ENCODE measurements around the gene ARNT2. TPM values are rescaled to one million over a fixed set of nuclear protein-coding genes. Genes with fewer than 3 reads are reported as not detected.

ARNT2 gene
- total and polyA plus RNA-seq, 2 experiments from 2014 or later: 4.6 to 11.6 TPM

- Mint-ChIP-seq H3K27me3 (ENCODE audit: insufficient read depth, low read depth, poor library complexity) (peaks cover 2% of the 10 kb centered on the region), H3K9me3 (no peaks in the 10 kb centered on the region), H3K27ac (no peak overlapping the region), H3K4me3 (no peak overlapping the region), H3K36me3 (ENCODE audit: low read depth) (peaks cover 4% of the 10 kb centered on the region; the same call in 1 of the 3 replicates), H3K4me1 (peaks cover under 1% of the 10 kb centered on the region; the same call in 2 of the 3 replicates)
- DNase-seq (ENCODE audit: low spot score) (no peak), ATAC-seq (no peak)
- Histone ChIP-seq H2AFZ (no peak overlapping the region), H3K4me2 (no peak overlapping the region), H4K20me1 (replicated peaks; ENCODE audit: insufficient read depth) (no peaks in the 10 kb centered on the region; the same call in 1 of the 2 replicates), H3K4me3 (no peak overlapping the region), H3K27ac (ENCODE audit: low read depth) (no peak overlapping the region), H3K36me3 (ENCODE audit: insufficient read depth) (no peaks in the 10 kb centered on the region), H3K27me3 (ENCODE audit: insufficient read depth) (no peaks in the 10 kb centered on the region), H3F3A (replicated peaks; ENCODE audit: low read depth) (no peaks in the 10 kb centered on the region), H3K9me2 (ENCODE audit: insufficient read depth) (peaks cover 8% of the 10 kb centered on the region; the same call in 1 of the 2 replicates), H3K79me2 (replicated peaks; ENCODE audit: insufficient read depth) (no peaks in the 10 kb centered on the region), H3K4me1 (ENCODE audit: insufficient read depth) (no peaks in the 10 kb centered on the region)
- no peak for TF ChIP-seq POLR2AphosphoS5 (IDR thresholded peaks at IDR 0.05; ENCODE audit: low read depth)
- TF ChIP-seq ZNF114 (CRISPR knock-in tag; IDR thresholded peaks at IDR 0.05): no peak
- TF ChIP-seq NANOG (IDR thresholded peaks at IDR 0.05; ENCODE audit: borderline replicate concordance): no peak
- no peak for TF ChIP-seq EZH2phosphoT487 (IDR thresholded peaks at IDR 0.05; ENCODE audit: unreplicated experiment)
- no peak for TF ChIP-seq STAT1 (IDR thresholded peaks at IDR 0.05; ENCODE audit: unreplicated experiment)
- TF ChIP-seq, protein P1, sequence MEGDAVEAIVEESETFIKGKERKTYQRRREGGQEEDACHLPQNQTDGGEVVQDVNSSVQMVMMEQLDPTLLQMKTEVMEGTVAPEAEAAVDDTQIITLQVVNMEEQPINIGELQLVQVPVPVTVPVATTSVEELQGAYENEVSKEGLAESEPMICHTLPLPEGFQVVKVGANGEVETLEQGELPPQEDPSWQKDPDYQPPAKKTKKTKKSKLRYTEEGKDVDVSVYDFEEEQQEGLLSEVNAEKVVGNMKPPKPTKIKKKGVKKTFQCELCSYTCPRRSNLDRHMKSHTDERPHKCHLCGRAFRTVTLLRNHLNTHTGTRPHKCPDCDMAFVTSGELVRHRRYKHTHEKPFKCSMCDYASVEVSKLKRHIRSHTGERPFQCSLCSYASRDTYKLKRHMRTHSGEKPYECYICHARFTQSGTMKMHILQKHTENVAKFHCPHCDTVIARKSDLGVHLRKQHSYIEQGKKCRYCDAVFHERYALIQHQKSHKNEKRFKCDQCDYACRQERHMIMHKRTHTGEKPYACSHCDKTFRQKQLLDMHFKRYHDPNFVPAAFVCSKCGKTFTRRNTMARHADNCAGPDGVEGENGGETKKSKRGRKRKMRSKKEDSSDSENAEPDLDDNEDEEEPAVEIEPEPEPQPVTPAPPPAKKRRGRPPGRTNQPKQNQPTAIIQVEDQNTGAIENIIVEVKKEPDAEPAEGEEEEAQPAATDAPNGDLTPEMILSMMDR (conservative IDR thresholded peaks at IDR 0.05; ENCODE audit: low read depth in 2 of 2): no peak
- TF ChIP-seq, protein P2, sequence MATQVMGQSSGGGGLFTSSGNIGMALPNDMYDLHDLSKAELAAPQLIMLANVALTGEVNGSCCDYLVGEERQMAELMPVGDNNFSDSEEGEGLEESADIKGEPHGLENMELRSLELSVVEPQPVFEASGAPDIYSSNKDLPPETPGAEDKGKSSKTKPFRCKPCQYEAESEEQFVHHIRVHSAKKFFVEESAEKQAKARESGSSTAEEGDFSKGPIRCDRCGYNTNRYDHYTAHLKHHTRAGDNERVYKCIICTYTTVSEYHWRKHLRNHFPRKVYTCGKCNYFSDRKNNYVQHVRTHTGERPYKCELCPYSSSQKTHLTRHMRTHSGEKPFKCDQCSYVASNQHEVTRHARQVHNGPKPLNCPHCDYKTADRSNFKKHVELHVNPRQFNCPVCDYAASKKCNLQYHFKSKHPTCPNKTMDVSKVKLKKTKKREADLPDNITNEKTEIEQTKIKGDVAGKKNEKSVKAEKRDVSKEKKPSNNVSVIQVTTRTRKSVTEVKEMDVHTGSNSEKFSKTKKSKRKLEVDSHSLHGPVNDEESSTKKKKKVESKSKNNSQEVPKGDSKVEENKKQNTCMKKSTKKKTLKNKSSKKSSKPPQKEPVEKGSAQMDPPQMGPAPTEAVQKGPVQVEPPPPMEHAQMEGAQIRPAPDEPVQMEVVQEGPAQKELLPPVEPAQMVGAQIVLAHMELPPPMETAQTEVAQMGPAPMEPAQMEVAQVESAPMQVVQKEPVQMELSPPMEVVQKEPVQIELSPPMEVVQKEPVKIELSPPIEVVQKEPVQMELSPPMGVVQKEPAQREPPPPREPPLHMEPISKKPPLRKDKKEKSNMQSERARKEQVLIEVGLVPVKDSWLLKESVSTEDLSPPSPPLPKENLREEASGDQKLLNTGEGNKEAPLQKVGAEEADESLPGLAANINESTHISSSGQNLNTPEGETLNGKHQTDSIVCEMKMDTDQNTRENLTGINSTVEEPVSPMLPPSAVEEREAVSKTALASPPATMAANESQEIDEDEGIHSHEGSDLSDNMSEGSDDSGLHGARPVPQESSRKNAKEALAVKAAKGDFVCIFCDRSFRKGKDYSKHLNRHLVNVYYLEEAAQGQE (IDR thresholded peaks at IDR 0.05; ENCODE audit: unreplicated experiment): no peak
- no peak for TF ChIP-seq CREB1 (CRISPR knock-in tag; IDR thresholded peaks at IDR 0.05; ENCODE audit: low read depth)
- TF ChIP-seq EZH2 (IDR thresholded peaks at IDR 0.05; ENCODE audit: low read depth, unreplicated experiment): no peak
- TF ChIP-seq, protein P3, sequence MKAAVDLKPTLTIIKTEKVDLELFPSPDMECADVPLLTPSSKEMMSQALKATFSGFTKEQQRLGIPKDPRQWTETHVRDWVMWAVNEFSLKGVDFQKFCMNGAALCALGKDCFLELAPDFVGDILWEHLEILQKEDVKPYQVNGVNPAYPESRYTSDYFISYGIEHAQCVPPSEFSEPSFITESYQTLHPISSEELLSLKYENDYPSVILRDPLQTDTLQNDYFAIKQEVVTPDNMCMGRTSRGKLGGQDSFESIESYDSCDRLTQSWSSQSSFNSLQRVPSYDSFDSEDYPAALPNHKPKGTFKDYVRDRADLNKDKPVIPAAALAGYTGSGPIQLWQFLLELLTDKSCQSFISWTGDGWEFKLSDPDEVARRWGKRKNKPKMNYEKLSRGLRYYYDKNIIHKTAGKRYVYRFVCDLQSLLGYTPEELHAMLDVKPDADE (IDR thresholded peaks at IDR 0.05): no peak
- no peak for TF ChIP-seq ZNF331 (CRISPR knock-in tag; IDR thresholded peaks at IDR 0.05; ENCODE audit: low read depth)
- TF ChIP-seq ZNF462 (CRISPR knock-in tag; IDR thresholded peaks at IDR 0.05): no peak
- TF ChIP-seq JUNB (IDR thresholded peaks at IDR 0.05; ENCODE audit: unreplicated experiment): no peak
Observed at GRCh38 chr15:80554560-80554959, 150.4 kb downstream of the ARNT2 start.
